Brain microvascular endothelial cell (primary cell): ENCODE measurements around the gene RNF187.

ENCODE experiments used
- DNase-seq: peaks from one replicate; pipeline ENCODE4 v3.0.0-alpha.2; 2020
- H3K27ac ChIP-seq: fragments of 250-450 bp; sonication (Bioruptor Pico); 2 replicates; pipeline ENCODE4 v1.5.1; 2020; ENCODE audit warnings: mild to moderate bottlenecking, moderate library complexity
- H3K27me3 ChIP-seq: fragments of 250-450 bp; sonication (Bioruptor Pico); replicated peaks from 2 replicates; pipeline ENCODE4 v1.5.1; 2020; ENCODE audit warnings: mild to moderate bottlenecking
- H3K36me3 ChIP-seq: fragments of 250-450 bp; sonication (Bioruptor Pico); replicated peaks from 2 replicates; pipeline ENCODE4 v1.5.1; 2020; ENCODE audit warnings: mild to moderate bottlenecking
- H3K4me3 ChIP-seq: 2 replicates; pipeline ENCODE4 v1.5.1; 2011; ENCODE audit warnings: low read depth, mild to moderate bottlenecking, control low read depth, low read length, moderate library complexity
- CTCF ChIP-seq: IDR thresholded peaks from 2 replicates; pipeline ENCODE4 v1.5.1; 2011; ENCODE audit warnings: low read depth, mild to moderate bottlenecking, moderate library complexity, low read length, control low read depth, inconsistent platforms; ENCODE audit errors: missing control alignments
- in situ Hi-C: cut with HindIII; loops from 2 replicates; pipeline ENCODE4 v1.10.0; 2017; ENCODE audit warnings: low sequenced_read_pairs, low pct_ligation_motif_present

The RNF187 gene

DNA sequence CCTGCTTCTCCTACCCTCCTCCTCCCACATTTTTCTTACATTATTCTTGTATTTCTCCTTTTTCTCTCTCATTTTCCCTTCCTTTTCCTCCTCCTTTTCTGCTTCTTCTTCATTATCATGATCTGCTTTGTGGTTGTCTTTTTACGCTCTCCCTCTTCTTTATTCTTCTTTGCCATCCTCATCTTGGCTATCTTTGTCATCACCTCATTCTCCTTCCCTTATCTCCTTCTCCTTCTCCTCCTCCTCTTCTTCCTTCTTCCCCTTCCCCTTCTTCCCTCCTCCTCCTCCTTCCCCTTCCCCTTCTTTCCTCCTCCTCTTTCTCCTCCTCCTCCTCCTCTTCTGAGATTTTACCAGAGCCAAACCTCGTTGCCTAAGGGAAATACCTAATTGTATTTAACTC lies 30.5 kb downstream of the RNF187 start:
- Histone ChIP-seq H3K27me3 (peaks cover 22% of the 10 kb centered on the region), H3K4me3 (no peak overlapping the region), H3K36me3 (no peaks in the 10 kb centered on the region), H3K27ac (no peak overlapping the region)
- TF ChIP-seq CTCF: no peak
- in situ Hi-C loops: no loop called here
- no peak for DNase-seq

DNA sequence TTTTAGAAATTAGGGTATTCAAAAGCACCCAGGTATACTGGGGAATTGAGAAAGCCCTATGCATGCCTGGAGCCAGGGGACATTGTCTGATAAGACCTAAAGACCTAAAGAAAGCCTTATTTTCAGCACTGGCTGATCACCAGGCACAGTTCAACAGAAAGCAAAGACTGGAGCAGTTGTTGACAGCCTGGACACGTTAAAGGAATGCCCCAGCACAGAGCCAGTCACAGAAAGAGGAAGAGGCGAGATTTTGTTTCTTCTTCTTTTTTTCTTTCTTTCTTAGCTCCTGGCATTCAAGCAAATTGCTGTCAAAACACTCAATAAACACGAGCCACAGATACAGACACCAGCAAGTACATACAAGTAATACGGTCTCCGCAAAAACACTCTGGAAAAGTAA lies 40.4 kb downstream of the RNF187 start:
- Histone ChIP-seq H3K27ac (no peak overlapping the region), H3K27me3 (no peaks in the 10 kb centered on the region), H3K36me3 (no peaks in the 10 kb centered on the region), H3K4me3 (no peak overlapping the region)
- DNase-seq: no peak
- in situ Hi-C loops: no loop called here
- TF ChIP-seq CTCF: no peak

- DNase-seq: no peak
- TF ChIP-seq CTCF: no peak
- no peaks in the 10 kb centered on the region for H3K27me3 ChIP-seq
- no peak overlapping the region for H3K27ac ChIP-seq
- H3K36me3 ChIP-seq: no peaks in the 10 kb centered on the region
- in situ Hi-C loops: no loop called here
- H3K4me3 ChIP-seq: no peak overlapping the region
Measured at GRCh38 chr1:228528612-228529011, 41.4 kb downstream of the RNF187 start.

DNA sequence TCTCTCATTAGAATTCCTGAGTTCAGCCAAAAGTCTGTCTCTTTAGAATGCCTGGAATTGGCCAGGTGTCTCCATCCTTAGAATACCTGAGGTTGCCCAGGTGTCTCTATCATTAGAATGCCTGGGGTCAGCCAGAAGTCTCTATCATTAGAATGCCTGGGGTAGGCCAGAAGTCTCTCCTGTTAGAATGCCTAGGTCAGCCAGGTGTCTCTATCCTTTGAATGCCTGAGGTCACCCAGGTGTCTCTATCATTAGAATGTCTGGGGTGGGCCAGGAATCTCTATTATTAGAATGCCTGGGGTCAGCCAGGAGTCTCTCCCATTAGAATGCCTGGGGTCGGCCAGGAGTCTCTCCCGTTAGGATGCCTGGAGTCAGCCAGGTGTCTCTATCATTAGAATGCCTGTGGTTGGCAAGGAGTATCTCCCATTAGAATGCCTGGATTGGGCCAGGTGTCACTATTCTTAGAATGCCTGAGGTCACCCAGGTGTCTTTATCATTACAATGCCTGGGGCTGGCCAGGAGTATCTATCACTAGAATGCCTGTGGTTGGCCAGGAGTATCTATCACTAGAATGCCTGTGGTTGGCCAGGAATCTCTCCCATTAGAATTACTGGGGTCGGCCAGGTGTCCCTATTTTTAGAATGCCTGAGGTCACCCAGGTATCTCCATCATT lies 43.0 kb downstream of the RNF187 start:
- Histone ChIP-seq H3K27ac (no peak overlapping the region), H3K36me3 (no peaks in the 10 kb centered on the region), H3K4me3 (no peak overlapping the region), H3K27me3 (no peaks in the 10 kb centered on the region)
- DNase-seq: no peak
- TF ChIP-seq CTCF: no peak
- in situ Hi-C loops: no loop called here

DNA sequence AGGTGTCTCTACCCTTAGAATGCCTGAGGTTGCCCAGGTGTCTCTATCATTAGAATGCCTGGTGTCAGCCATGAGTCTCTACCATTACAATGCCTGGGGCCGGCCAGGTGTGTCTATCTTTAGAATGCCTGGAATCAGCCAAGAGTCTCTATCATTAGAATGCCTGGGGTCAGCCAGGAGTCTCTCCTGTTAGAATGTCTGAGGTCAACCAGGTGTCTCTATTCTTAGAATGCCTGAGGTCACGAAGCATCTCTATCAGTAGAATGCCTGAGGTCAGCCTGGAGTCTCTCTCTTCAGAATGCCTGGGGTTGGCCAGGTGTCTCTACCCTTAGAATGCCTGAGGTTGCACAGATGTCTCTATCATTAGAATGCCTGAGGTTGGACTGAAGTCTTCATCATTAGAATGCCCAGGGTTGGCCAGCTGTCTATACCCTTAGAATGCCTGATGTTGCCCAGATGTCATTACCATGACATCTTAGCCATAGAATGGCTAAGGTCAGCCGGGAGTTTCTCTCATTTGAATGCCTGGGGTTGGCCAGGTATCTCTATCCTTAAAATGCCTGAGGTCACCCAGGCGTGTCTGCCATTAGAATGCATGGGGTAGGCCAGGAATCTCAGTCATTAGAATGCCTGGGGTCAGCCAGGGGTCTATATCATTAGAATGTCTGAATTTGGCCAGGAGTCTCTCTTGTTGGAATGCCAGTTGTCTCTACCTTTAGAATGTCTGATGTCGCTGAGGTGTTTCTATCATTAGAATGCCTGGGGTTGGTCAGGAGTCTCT lies 44.0 kb downstream of the RNF187 start:
- no peak overlapping the region for H3K4me3 ChIP-seq
- no peak for TF ChIP-seq CTCF
- H3K27ac ChIP-seq: no peak overlapping the region
- no peaks in the 10 kb centered on the region for H3K27me3 ChIP-seq
- DNase-seq: no peak
- in situ Hi-C loops: no loop called here
- H3K36me3 ChIP-seq: no peaks in the 10 kb centered on the region
